HG02763 (cell line): Measurements from ENCODE around the gene RAB1B.

Source experiments
- ATAC-seq: cut with Tn5 transposase; IDR thresholded peaks from one replicate; pipeline ENCODE4 v1.9.1; 2021; ENCODE audit warnings: mild to moderate bottlenecking, moderate library complexity; ENCODE audit not compliant: unreplicated experiment

The RAB1B gene

GRCh38 chr11:66268244-66268951 lies at the start of gene RAB1B:
RAB1B (plus strand) TSS chr11:66268639; CDS start chr11:66268680, 41 bp downstream.
- ATAC-seq: peak; percentile 73

GRCh38 chr11:66218846-66219620 lies 49.4 kb upstream of the RAB1B start:
- no peak for ATAC-seq

- ATAC-seq: no peak
Observed at GRCh38 chr11:66219846-66220565, 48.4 kb upstream of the RAB1B start.

- ATAC-seq: no peak
Observed at GRCh38 chr11:66220566-66220935, 47.9 kb upstream of the RAB1B start.

- ATAC-seq: no peak
Observed at GRCh38 chr11:66221012-66221411, 47.4 kb upstream of the RAB1B start.

- no peak for ATAC-seq
Observed at GRCh38 chr11:66221726-66222236, 46.7 kb upstream of the RAB1B start.

- peak; percentile 82 for ATAC-seq
Observed at GRCh38 chr11:66222358-66223149, 45.9 kb upstream of the RAB1B start.

GRCh38 chr11:66224226-66224855 lies 44.1 kb upstream of the RAB1B start:
- no peak for ATAC-seq

- no peak for ATAC-seq
Observed at GRCh38 chr11:66225066-66225465, 43.4 kb upstream of the RAB1B start.

- ATAC-seq: no peak
Observed at GRCh38 chr11:66226101-66226500, 42.3 kb upstream of the RAB1B start.

- ATAC-seq: no peak
Observed at GRCh38 chr11:66227700-66228099, 40.7 kb upstream of the RAB1B start.

- no peak for ATAC-seq
Observed at GRCh38 chr11:66228521-66228920, 39.9 kb upstream of the RAB1B start.

GRCh38 chr11:66230156-66230555 lies 38.3 kb upstream of the RAB1B start:
- ATAC-seq: no peak

- ATAC-seq: no peak
Observed at GRCh38 chr11:66230978-66231377, 37.5 kb upstream of the RAB1B start.

GRCh38 chr11:66231561-66231960 lies 36.9 kb upstream of the RAB1B start:
- ATAC-seq: no peak

GRCh38 chr11:66232769-66233168 lies 35.7 kb upstream of the RAB1B start:
- no peak for ATAC-seq

- no peak for ATAC-seq
Observed at GRCh38 chr11:66233301-66233700, 35.1 kb upstream of the RAB1B start.

GRCh38 chr11:66235141-66235540 lies 33.3 kb upstream of the RAB1B start:
- no peak for ATAC-seq

- ATAC-seq: no peak
Observed at GRCh38 chr11:66237867-66238266, 30.6 kb upstream of the RAB1B start.

GRCh38 chr11:66238786-66239413 lies 29.5 kb upstream of the RAB1B start:
- no peak for ATAC-seq
